HG02798 (cell line): ENCODE results near the gene ENSA.
"Not testable (repeated sequence)": the region's sequence is repeated elsewhere in the genome, so short reads cannot be mapped to it uniquely, and the experiment has no call there.

ENCODE experiments used
- ATAC-seq: cut with Tn5 transposase; IDR thresholded peaks from one replicate; pipeline ENCODE4 v1.9.1; 2021; ENCODE audit warnings: mild to moderate bottlenecking; ENCODE audit not compliant: unreplicated experiment, poor library complexity

Gene ENSA, protein sequence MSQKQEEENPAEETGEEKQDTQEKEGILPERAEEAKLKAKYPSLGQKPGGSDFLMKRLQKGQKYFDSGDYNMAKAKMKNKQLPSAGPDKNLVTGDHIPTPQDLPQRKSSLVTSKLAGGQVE

GRCh38 chr1:150629115-150629928 lies at the start of gene ENSA:
Gene ENSA, minus strand, starts transcription at chr1:150629612. Its CDS starts 142 bp downstream, at chr1:150629470.
- ATAC-seq, result peak; percentile 92

- ATAC-seq, result no peak
Observed at GRCh38 chr1:150678988-150679387, 49.6 kb upstream of the ENSA start.

GRCh38 chr1:150674881-150675280 lies 45.5 kb upstream of the ENSA start:
- no peak for ATAC-seq

- no peak for ATAC-seq
Observed at GRCh38 chr1:150663321-150663720, 33.9 kb upstream of the ENSA start.

DNA sequence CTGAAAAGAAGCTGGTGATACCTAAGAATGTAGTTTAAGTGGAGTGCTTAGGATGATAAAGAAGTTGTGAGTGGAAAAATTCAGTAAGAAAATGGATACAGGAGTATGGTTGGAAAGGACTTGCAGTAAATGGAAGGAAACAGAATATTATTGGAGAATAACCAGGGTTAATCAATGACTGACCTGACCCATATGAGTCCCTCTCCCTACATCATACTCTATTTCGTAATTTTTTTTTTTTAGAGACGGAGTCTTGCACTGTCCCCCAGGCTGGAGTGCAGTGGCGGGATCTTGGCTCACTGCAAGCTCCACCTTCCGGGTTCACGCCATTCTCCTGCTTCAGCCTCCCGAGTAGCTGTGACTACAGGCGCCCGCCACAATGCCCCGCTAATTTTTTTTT lies 33.4 kb upstream of the ENSA start:
- ATAC-seq, result no peak

- no peak for ATAC-seq
Observed at GRCh38 chr1:150661156-150661555, 31.7 kb upstream of the ENSA start.

GRCh38 chr1:150660584-150660983 lies 31.2 kb upstream of the ENSA start:
- no peak for ATAC-seq

DNA sequence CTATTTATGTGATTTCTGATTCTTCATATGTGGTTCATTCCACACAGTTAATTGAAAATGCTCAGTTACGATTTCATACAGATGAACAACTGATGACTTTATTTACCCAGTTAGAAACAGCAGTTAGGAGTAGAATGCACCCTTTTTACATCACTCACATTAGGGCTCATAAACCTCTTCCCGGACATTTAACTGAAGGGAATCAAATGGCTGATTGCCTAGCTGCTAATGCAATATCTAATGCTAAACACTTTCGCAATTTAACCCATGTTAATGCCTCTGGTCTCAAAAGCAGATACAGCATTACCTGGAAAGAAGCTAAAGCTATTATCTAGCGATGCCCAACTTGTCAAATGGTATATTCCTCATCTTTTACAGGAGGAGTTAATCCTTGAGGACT lies 27.7 kb upstream of the ENSA start:
- not testable (repeated sequence) for ATAC-seq

DNA sequence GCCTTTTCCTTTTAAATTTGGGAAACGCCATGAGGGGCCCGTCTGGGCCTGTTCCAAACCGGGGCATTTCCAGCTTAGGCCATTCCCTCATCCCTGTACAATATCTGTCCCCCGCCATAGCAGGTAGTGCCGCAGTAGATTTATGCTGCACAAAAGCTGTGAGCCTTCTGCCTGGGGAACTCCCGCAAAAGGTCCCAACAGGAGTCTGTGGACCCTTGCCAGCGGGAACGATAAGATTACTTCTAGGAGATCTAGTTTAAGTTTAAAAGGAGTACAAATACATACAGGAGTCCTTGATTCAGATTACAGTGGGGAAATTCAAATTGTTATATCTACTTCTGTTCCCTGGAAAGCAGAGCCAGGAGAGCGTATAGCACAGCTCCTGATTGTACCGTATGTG lies 25.2 kb upstream of the ENSA start:
- not testable (repeated sequence) for ATAC-seq

DNA sequence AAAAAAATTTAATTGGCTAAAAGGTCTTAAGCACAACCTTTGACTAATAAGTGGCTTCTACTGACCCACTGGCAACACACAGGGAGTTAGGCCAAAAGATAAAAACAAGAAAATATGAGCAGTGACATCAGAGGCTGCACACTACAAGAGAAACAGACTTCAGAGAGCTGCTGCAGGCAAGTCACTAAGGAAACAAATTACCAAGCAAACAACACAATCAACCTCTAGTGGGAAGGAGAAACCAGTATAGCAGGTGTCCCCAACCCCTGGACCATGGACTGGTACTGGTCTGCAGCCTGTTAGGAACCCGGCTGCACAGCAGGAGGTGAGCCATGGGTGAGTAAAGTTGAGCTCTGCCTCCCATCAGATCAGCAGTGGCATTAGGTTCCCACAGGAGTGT lies 20.8 kb upstream of the ENSA start:
- ATAC-seq, result no peak

- ATAC-seq, result no peak
Observed at GRCh38 chr1:150649441-150650075, 20.1 kb upstream of the ENSA start.

DNA sequence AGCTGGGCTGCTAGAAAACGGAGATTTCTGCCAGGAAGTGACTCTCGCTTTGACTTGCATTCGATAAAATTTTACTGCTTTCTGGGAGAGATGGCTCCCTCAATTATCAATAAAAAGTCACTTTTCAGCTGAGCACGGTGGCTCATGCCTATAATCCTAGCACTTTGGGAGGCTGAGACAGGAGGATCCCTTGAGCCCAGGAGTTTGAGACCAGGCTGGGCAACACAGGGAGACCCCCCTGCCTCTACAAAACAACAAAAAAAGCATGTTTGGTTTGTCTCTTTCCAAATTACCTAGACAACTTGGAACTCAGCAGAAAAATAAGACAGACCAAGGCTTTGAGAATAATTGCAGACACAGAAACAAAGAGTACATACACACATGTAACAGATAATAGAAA lies 12.9 kb upstream of the ENSA start:
- no peak for ATAC-seq

DNA sequence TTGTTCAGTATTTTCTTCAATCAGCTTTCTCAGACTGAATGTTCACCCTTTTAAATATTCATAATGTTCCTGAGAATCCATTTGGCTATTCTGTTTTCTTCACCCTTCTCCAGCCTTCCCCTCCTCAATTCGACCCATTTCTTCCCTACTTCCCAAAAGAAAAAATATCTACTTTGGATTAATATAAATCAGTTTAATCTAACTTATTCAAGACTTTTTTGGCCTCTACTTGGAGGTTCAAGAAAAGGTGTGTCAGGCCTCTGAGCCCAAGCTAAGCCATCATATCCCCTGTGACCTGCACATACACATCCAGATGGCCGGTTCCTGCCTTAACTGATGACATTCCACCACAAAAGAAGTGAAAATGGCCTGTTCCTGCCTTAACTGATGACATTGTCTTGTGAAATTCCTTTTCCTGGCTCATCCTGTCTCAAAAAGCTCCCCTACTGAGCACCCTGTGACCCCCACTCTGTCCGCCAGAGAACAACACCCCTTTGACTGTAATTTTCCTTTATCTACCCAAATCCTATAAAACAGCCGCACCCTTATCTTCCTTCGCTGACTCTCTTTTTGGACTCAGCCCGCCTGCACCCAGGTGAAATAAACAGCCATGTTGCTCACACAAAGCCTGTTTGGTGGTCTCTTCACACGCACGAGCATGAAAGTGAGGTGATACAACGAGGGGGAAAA lies 11.9 kb upstream of the ENSA start:
- not testable (repeated sequence) for ATAC-seq

DNA sequence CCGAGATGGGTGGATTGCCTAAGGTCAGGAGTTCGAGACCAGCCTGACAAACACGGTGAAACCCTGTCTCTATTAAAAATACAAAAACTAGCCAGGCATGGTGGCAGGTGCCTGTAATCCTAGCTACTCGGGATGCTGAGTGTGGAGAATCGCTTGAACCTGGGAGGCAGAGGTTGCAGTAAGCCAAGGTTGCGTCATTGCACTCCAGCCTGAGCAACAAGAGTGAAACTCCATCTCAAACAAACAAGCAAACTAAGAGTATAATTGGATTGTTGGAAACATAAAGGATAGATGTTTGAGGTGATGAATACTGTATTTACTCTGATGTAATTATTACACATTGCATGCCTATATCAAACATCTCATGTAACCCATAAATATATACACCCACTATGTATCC lies 9.0 kb upstream of the ENSA start:
- ATAC-seq, result not testable (repeated sequence)

GRCh38 chr1:150634839-150635622 lies 5.6 kb upstream of the ENSA start:
- ATAC-seq, result not testable (repeated sequence)

- ATAC-seq, result no peak
Observed at GRCh38 chr1:150628766-150629114, 672 bp downstream of the ENSA start.

DNA sequence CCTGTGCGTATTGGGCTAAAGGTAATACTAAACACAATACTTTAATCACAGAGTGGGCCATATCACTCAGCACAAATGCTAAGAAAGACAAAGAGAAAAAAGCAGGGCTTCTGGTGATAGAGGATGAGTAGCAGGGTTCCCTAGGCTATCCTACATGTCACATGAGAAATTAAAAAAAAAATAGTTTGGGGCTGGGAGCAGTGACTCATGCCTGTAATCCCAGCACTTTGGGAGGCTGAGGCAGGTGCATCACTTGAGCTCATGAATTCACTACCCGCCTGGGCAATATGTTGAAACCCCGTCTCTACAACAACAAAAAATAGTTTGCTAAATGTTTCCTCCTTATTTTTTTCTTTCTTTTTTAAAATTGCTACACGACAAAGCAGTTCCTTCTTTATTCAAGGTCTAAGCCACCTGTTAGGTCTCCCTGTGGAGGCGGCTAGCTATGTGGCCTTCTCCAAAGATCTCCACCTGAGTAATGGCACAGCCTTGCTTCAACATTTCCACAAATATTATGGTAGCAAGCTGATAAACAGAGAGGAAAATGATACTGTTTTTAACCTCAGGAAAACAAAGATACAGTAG lies 1.5 kb downstream of the ENSA start:
- no peak for ATAC-seq

- ATAC-seq, result no peak
Observed at GRCh38 chr1:150626150-150626549, 3.3 kb downstream of the ENSA start.

GRCh38 chr1:150624546-150624945 lies 4.9 kb downstream of the ENSA start:
- not testable (repeated sequence) for ATAC-seq

- not testable (repeated sequence) for ATAC-seq
Observed at GRCh38 chr1:150624134-150624533, 5.3 kb downstream of the ENSA start.
